GM18858 (cell line): Measurements from ENCODE around the gene PSORS1C1.
"Not testable (repeated sequence)": the region's sequence is repeated elsewhere in the genome, so short reads cannot be mapped to it uniquely, and the experiment has no call there.

ENCODE experiments used
- ATAC-seq: cut with Tn5 transposase; IDR thresholded peaks from one replicate; pipeline ENCODE4 v1.9.1; 2021; ENCODE audit not compliant: unreplicated experiment

Gene PSORS1C1

DNA sequence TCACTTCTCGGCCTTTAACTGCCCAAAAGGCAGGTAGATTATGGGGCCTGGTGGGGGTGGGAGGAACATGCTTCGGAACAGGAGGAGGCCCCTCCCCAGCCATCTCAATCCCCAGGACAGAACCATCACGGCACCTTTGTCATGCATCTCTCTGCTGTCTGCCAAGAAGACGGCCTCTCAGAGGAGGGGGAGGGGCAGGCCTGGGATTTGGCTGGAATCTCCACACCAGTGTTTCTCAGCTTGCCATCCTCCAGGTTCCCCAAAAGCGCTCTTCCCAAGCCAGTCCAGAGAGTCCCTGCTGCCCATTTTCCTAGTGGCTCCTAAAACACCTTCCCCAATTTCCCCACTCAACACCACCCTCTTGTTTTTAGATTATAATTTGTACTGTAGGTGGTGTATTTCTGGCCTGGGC is 58.4 kb downstream of the PSORS1C1 start:
- ATAC-seq = no peak

- no peak for ATAC-seq
Observed at GRCh38 chr6:31173406-31173805, 58.8 kb downstream of the PSORS1C1 start.

DNA sequence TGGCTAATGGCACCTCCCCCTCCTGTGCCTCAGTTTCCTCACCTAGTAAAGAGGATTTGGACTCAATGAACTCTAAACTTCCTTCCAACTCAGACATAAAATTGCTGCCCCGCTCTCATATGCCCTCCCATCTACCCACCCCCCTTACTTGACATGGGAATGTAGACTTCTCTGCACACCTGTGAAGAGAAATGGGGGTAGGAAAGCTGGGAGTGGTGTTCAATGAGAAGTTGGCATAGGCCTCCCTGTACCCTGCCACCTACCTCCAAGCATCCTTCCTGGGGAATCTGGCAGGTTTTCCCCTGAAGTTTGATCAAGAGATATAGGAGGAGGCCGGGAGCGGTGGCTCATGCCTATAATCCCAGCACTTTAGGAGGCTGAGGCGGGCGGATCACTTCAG is 59.8 kb downstream of the PSORS1C1 start:
- no peak for ATAC-seq

DNA sequence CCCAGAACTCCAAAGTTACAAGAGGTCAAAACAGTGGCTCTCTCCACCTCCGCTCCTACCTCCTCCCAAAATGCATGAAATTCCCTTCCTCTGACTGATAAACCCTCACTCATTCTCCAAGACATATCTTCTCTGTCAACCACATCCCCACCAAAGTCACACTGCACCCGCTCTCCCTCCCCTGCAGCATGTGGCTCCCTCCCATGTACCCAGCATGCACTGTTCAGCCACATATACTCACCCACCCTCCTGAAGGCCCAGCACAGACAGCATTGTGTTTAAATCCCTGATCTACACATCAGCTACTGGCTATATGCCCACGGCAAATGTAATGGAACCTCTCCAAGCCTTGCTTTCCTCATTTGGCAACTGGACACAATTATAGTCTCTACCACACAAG is 61.4 kb downstream of the PSORS1C1 start:
- ATAC-seq = no peak

- ATAC-seq = no peak
Observed at GRCh38 chr6:31178143-31179041, 63.8 kb downstream of the PSORS1C1 start.

GRCh38 chr6:31179042-31179386 is 64.4 kb downstream of the PSORS1C1 start:
- ATAC-seq = no peak

DNA sequence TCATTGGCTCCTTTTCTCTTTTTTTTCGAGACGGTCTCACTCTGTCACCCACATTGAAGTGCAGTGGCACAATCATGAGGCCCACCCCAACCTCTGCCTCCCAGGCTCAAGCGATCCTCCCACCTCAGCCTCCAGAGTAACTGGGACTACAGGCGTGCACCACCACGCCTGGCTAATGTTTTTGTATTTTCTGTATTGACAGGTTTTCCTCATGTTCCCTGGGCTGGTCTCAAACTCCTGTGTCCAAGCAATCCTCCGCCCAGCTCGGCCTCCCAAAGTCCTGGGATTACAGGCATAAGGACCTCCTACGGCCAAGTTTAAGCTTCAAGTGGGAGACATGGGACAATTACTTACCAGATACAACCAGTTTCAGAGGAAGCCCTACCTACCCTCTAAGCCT is 65.3 kb downstream of the PSORS1C1 start:
- ATAC-seq = no peak

GRCh38 chr6:31180500-31180899 is 65.9 kb downstream of the PSORS1C1 start:
- no peak for ATAC-seq

GRCh38 chr6:31183287-31183686 is 68.7 kb downstream of the PSORS1C1 start:
- ATAC-seq = not testable (repeated sequence)

DNA sequence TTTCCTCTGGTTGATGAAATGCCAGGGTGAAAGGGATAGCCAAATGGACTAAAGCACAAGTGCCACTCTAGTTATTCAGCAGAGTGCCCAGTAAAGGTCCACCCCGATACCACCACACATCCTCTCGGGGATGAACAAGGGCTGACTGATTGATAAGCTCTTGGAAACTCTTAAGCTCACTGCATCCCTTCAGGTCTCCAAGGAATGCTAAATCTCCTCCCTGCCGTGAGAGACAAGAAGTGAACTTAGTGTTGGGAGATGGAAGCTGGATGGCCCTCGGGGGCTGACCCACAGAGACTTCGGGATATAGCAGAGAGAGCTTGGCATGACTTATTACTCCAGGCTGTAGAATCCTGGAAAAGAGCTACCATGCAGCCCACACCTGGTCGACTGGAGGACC is 69.3 kb downstream of the PSORS1C1 start:
- ATAC-seq = not testable (repeated sequence)

DNA sequence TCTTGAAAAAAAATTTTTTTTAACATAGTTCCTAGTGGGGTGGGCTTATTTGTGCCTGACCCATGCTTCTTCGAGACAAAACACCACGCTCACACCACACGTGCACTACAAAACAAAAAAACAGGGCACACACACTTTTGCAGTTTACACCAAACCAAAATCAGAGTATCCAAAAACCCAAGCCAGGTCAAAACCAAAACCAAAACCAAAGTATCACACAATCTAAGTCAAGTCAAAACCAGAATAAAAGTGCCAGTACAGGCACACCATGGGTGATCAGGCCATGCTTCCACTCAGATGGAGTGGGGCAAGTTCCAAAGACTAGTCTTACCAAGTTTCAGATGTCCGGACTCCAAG is 71.1 kb downstream of the PSORS1C1 start:
- ATAC-seq = not testable (repeated sequence)

GRCh38 chr6:31186052-31186734 is 71.6 kb downstream of the PSORS1C1 start:
- ATAC-seq = no peak

DNA sequence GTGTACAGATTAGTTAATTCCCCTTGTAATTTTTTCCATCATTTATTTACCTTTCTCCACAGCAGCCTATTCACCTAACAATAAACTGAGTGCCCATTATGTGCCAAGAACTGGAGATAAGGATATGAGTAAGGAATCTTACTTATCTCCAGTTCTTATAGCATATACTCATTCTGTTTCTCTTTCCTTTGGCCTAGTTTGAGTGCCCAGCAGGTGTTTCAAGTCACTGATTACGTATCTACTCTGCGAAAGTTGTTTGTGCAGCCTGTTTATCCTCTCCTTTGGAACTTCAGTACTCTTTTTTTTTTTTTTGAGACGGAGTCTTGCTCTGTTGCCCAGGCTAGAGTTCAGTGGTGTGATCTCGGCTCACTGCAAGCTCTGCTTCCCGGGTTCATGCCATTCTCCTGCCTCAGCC is 73.2 kb downstream of the PSORS1C1 start:
- no peak for ATAC-seq

GRCh38 chr6:31189223-31189622 is 74.6 kb downstream of the PSORS1C1 start:
- ATAC-seq = not testable (repeated sequence)
